ENCODE results near the gene ATP4A.

- TF ChIP-seq ZFP3 (CRISPR knock-in tag; IDR thresholded peaks at IDR 0.05) (no peak), GLIS3 (CRISPR knock-in tag; IDR thresholded peaks at IDR 0.05) (no peak), ZNF8 (CRISPR knock-in tag; IDR thresholded peaks at IDR 0.05) (no peak), ZFP30 (CRISPR knock-in tag; IDR thresholded peaks at IDR 0.05) (no peak), PPARA (CRISPR knock-in tag; IDR thresholded peaks at IDR 0.05; ENCODE audit: borderline replicate concordance) (no peak)
- TF ChIP-seq, protein P1, sequence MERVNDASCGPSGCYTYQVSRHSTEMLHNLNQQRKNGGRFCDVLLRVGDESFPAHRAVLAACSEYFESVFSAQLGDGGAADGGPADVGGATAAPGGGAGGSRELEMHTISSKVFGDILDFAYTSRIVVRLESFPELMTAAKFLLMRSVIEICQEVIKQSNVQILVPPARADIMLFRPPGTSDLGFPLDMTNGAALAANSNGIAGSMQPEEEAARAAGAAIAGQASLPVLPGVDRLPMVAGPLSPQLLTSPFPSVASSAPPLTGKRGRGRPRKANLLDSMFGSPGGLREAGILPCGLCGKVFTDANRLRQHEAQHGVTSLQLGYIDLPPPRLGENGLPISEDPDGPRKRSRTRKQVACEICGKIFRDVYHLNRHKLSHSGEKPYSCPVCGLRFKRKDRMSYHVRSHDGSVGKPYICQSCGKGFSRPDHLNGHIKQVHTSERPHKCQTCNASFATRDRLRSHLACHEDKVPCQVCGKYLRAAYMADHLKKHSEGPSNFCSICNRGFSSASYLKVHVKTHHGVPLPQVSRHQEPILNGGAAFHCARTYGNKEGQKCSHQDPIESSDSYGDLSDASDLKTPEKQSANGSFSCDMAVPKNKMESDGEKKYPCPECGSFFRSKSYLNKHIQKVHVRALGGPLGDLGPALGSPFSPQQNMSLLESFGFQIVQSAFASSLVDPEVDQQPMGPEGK (CRISPR knock-in tag; IDR thresholded peaks at IDR 0.05; ENCODE audit: borderline replicate concordance): no peak
Observed at GRCh38 chr19:35506011-35506410, 57.4 kb downstream of the ATP4A start.

All from SK-N-SH treated with all-trans-retinoic acid at 6 μM for 48 hours (cell line).